H1 (cell line): Measurements from ENCODE around the gene RASGRP3. TPM values are rescaled to one million over a fixed set of nuclear protein-coding genes. Genes with fewer than 3 reads are reported as not detected.

Experiments used
- CTCF ChIA-PET: fragments of 300-600 bp; sonication (Branson Sonifier 250); formaldehyde crosslinking; loops from one replicate; lab custom pipeline; 2021; ENCODE audit not compliant: partially characterized antibody; lab: Charles Lee
- POLR2A ChIA-PET: fragments of 300-600 bp; sonication (Branson Sonifier 250); formaldehyde crosslinking; loops from one replicate; lab custom pipeline; 2021; ENCODE audit warnings: inconsistent platforms; ENCODE audit not compliant: partially characterized antibody; lab: Charles Lee
- DNase-seq, 2 experiments: peaks; one replicate each; pipeline versions ENCODE4 v3.0.0 to v3.0.0-alpha.2; 2010 to 2022; ENCODE audit warnings: low spot score in 2 of 2, low read depth in 1 of 2, mixed read lengths in 1 of 2
- FAIRE-seq: peaks from 2 replicates; lab custom pipeline; 2011; peaks lifted over from hg19 to GRCh38; lab: Jason Lieb, UNC
- H2AFZ ChIP-seq: 2 replicates; pipeline ENCODE4 v1.8.1; 2012; ENCODE audit warnings: low read length, inconsistent platforms
- H2AK5ac ChIP-seq: 2 replicates; pipeline ENCODE4 v1.6.1; 2013; ENCODE audit warnings: low read depth, low read length
- H2BK120ac ChIP-seq: replicated peaks from 2 replicates; pipeline ENCODE3; 2013; ENCODE audit warnings: low read depth, low read length, inconsistent platforms
- H2BK12ac ChIP-seq: 2 replicates; pipeline ENCODE4 v1.6.1; 2013; ENCODE audit warnings: low read depth, low read length
- H2BK15ac ChIP-seq: 2 replicates; pipeline ENCODE4 v1.6.1; 2013; ENCODE audit warnings: low read length
- H2BK20ac ChIP-seq: 2 replicates; pipeline ENCODE4 v1.6.1; 2013; ENCODE audit warnings: low read length
- H2BK5ac ChIP-seq: 2 replicates; pipeline ENCODE4 v1.6.1; 2013; ENCODE audit warnings: low read depth, low read length
- H3K14ac ChIP-seq: 2 replicates; pipeline ENCODE4 v1.6.1; 2013; ENCODE audit warnings: inconsistent platforms; ENCODE audit not compliant: insufficient read length
- H3K18ac ChIP-seq: 2 replicates; pipeline ENCODE4 v1.6.1; 2013; ENCODE audit warnings: low read length; ENCODE audit errors: extremely low read depth
- H3K23ac ChIP-seq: 2 replicates; pipeline ENCODE4 v1.6.1; 2013; ENCODE audit warnings: inconsistent platforms; ENCODE audit not compliant: insufficient read length
- H3K23me2 ChIP-seq: 2 replicates; pipeline ENCODE4 v1.6.1; 2013; ENCODE audit warnings: low read depth, low read length
- H3K27ac ChIP-seq: 2 replicates; pipeline ENCODE4 v1.6.1; 2011; ENCODE audit warnings: low read depth, low read length, inconsistent platforms
- H3K27me3 ChIP-seq, 4 experiments: replicated peaks in 1 of 4; 1 replicate in 1 of 4; 2 replicates in 3 of 4; pipeline versions ENCODE4 v1.6.1 to v1.8.1; 2011 to 2013; ENCODE audit warnings: low read length in 3 of 4, mild to moderate bottlenecking in 3 of 4, inconsistent platforms in 2 of 4, mixed read lengths in 2 of 4, moderate library complexity in 1 of 4; ENCODE audit not compliant: control insufficient read depth in 3 of 4, insufficient read depth in 3 of 4; ENCODE audit errors: extremely low read depth in 1 of 4
- H3K36me3 ChIP-seq, 4 experiments: 2 replicates each; pipeline versions ENCODE4 v1.6.1 to v1.8.1; 2011 to 2013; ENCODE audit warnings: mild to moderate bottlenecking in 4 of 4, low read length in 3 of 4, moderate library complexity in 2 of 4, control low read depth in 1 of 4, inconsistent platforms in 1 of 4; ENCODE audit not compliant: insufficient read depth in 4 of 4, control insufficient read depth in 2 of 4
- H3K4ac ChIP-seq: replicated peaks from 2 replicates; pipeline ENCODE3; 2013; ENCODE audit warnings: low read length, low read depth, mixed read lengths, inconsistent platforms; ENCODE audit not compliant: insufficient read length
- H3K4me1 ChIP-seq, 4 experiments: replicated peaks in 1 of 4; 1 replicate in 1 of 4; 2 replicates in 3 of 4; pipeline versions ENCODE4 v1.6.1 to v1.8.1; 2011 to 2013; ENCODE audit warnings: low read length in 3 of 4, inconsistent platforms in 2 of 4, mixed read lengths in 1 of 4; ENCODE audit not compliant: insufficient read depth in 4 of 4, control insufficient read depth in 3 of 4
- H3K4me2 ChIP-seq, 2 experiments: 2 replicates each; pipeline versions ENCODE4 v1.6.1 to v1.8.1; 2011 to 2013; ENCODE audit warnings: low read depth in 2 of 2, low read length in 2 of 2, control low read depth in 1 of 2, inconsistent platforms in 1 of 2, mild to moderate bottlenecking in 1 of 2; ENCODE audit not compliant: insufficient read depth in 1 of 2
- H3K4me3 ChIP-seq, 4 experiments: fragments of 200-600, 300-600 bp in 1 of 4; sonication (generic), shearing (Covaris generic), sonication (Bioruptor Twin) in 1 of 4; 2 replicates each; pipeline versions ENCODE4 v1.5.1 to v1.8.1; 2011 to 2016; ENCODE audit warnings: low read length in 4 of 4, low read depth in 3 of 4, control low read depth in 2 of 4, inconsistent platforms in 2 of 4, mild to moderate bottlenecking in 2 of 4, mixed read lengths in 1 of 4, moderate library complexity in 1 of 4; ENCODE audit not compliant: insufficient read depth in 2 of 4; ENCODE audit errors: extremely low read depth in 1 of 4
- H3K56ac ChIP-seq: replicated peaks from 2 replicates; pipeline ENCODE3; 2013; ENCODE audit warnings: low read depth, mild to moderate bottlenecking, mixed read lengths, low read length, inconsistent platforms; ENCODE audit not compliant: insufficient read length
- H3K79me1 ChIP-seq: 2 replicates; pipeline ENCODE4 v1.6.1; 2013; ENCODE audit warnings: low read depth, low read length, control low read depth
- H3K79me2 ChIP-seq, 2 experiments: 2 replicates each; pipeline versions ENCODE4 v1.6.1 to v1.8.1; 2012 to 2013; ENCODE audit warnings: low read length in 2 of 2, mild to moderate bottlenecking in 2 of 2, inconsistent platforms in 1 of 2; ENCODE audit not compliant: insufficient read depth in 2 of 2, control insufficient read depth in 1 of 2
- H3K9ac ChIP-seq, 4 experiments: replicated peaks in 1 of 4; 1 replicate in 1 of 4; 2 replicates in 3 of 4; pipeline versions ENCODE4 v1.6.1 to v1.8.1; 2011 to 2013; ENCODE audit warnings: low read depth in 3 of 4, low read length in 3 of 4, control low read depth in 2 of 4, mild to moderate bottlenecking in 2 of 4, moderate library complexity in 2 of 4, inconsistent platforms in 1 of 4; ENCODE audit errors: extremely low read depth in 1 of 4
- H3K9me3 ChIP-seq, 2 experiments: 2 replicates each; pipeline versions ENCODE4 v1.6.1 to v1.8.1; 2012 to 2013; ENCODE audit warnings: mild to moderate bottlenecking in 2 of 2, moderate library complexity in 2 of 2, control low read depth in 1 of 2, inconsistent platforms in 1 of 2, low read depth in 1 of 2, low read length in 1 of 2, mixed read lengths in 1 of 2; ENCODE audit not compliant: insufficient read depth in 2 of 2
- H4K20me1 ChIP-seq, 2 experiments: replicated peaks in 1 of 2; 2 replicates each; pipeline versions ENCODE3 to v1.8.1; 2011 to 2013; ENCODE audit warnings: inconsistent platforms in 2 of 2, low read length in 2 of 2, mild to moderate bottlenecking in 1 of 2; ENCODE audit not compliant: insufficient read depth in 2 of 2, control insufficient read depth in 1 of 2
- H4K5ac ChIP-seq: 2 replicates; pipeline ENCODE4 v1.6.1; 2013; ENCODE audit warnings: low read length, low read depth, mixed read lengths, inconsistent platforms; ENCODE audit not compliant: insufficient read length
- H4K8ac ChIP-seq: 2 replicates; pipeline ENCODE4 v1.8.0; 2013; ENCODE audit warnings: mild to moderate bottlenecking, moderate library complexity, low read length, inconsistent platforms; ENCODE audit not compliant: insufficient read depth; ENCODE audit errors: extremely low read depth
- H4K91ac ChIP-seq: replicated peaks from 2 replicates; pipeline ENCODE3; 2013; ENCODE audit warnings: low read length, mixed read lengths, inconsistent platforms; ENCODE audit not compliant: insufficient read length
- EP300 ChIP-seq, 2 experiments: IDR thresholded peaks; 1 replicate in 1 of 2; 2 replicates in 1 of 2; pipeline ENCODE4 v1.6.1; 2011 to 2012; ENCODE audit warnings: low read depth in 2 of 2, low read length in 2 of 2, mild to moderate bottlenecking in 2 of 2, borderline replicate concordance in 1 of 2, inconsistent platforms in 1 of 2, moderate library complexity in 1 of 2
- KDM4A ChIP-seq: IDR thresholded peaks from one replicate; pipeline ENCODE4 v1.7.1; 2012; ENCODE audit warnings: low read depth, mild to moderate bottlenecking, moderate library complexity, low read length, inconsistent platforms; ENCODE audit not compliant: severe bottlenecking
- RNF2 ChIP-seq: fragments of 200-900, 300-1000 bp; sonication (generic); IDR thresholded peaks from 2 replicates; pipeline ENCODE4 v1.7.1; 2016; ENCODE audit warnings: borderline replicate concordance, low read depth, mild to moderate bottlenecking, antibody characterized with exemption, low read length; ENCODE audit not compliant: poor library complexity, severe bottlenecking; ENCODE audit errors: missing control alignments
- TAF1 ChIP-seq: IDR thresholded peaks from 2 replicates; pipeline ENCODE4 v1.6.1; 2011; ENCODE audit warnings: mild to moderate bottlenecking, low read depth, low read length
- TEAD4 ChIP-seq: IDR thresholded peaks from 2 replicates; pipeline ENCODE4 v1.6.1; 2012; ENCODE audit warnings: low read depth, low read length, inconsistent platforms, mixed read lengths
- WGBS, 2 experiments: shearing (Covaris generic) in 1 of 2; methylation state at CpG; one replicate each; pipeline versions ENCODE4 v1.1.6 to v1.1.7; 2013 to 2015; ENCODE audit warnings: low lambda C conversion rate in 2 of 2, mixed read lengths in 2 of 2, inconsistent platforms in 1 of 2, low coverage in 1 of 2, missing lambda C conversion rate in 1 of 2; ENCODE audit not compliant: insufficient replicate concordance in 2 of 2, insufficient coverage in 1 of 2, insufficient read length in 1 of 2; ENCODE audit errors: extremely low coverage in 1 of 2, missing lambda C conversion rate in 1 of 2; 5-methylcytosine and 5-hydroxymethylcytosine counted together
- polyA plus RNA-seq, 7 experiments: library from polyadenylated mRNA; depleted of rRNA in 3 of 7; stranded (reverse) in 5 of 7; unstranded in 2 of 7; fragments of >200 nt in 5 of 7; fragments of 200-250 nt in 2 of 7; gene quantifications; 1 replicate in 5 of 7; 2 replicates in 1 of 7; 4 replicates in 1 of 7; pipeline versions ENCODE4 v1.2.1 to v1.2.3, GENCODE V29; 2011 to 2013; ENCODE audit warnings: missing spikeins in 2 of 7, mixed read lengths in 2 of 7
- total RNA-seq: library from RNA; stranded (reverse); fragmentation: NEBNext Ultra II Directional; extraction: Animal tissue kit (Norgen Biotek cat#: 25700); gene quantifications from 2 replicates; pipeline ENCODE4 v1.2.1, GENCODE V29; 2021

The RASGRP3 gene
- total and polyA plus RNA-seq, 2 of the 8 experiments (the other 6 are each of a cell fraction or from before 2014, with no cell fraction given): 0.06 TPM; not detected in 1

GRCh38 chr2:33606100-33606499, 129.7 kb downstream of the RASGRP3 start:
- Histone ChIP-seq H2BK20ac (peak overlapping the region; percentile 2; the same call in 1 of the 2 replicates), H2BK15ac (no peak overlapping the region), H3K23me2 (no peaks in the 10 kb centered on the region), H3K18ac (no peak overlapping the region; the same call in 1 of the 2 replicates), H3K27me3 (no peaks in the 10 kb centered on the region), H3K9me3 (peaks cover 7 to 11% of the 10 kb centered on the region in 2 experiments), H3K27ac (no peak overlapping the region), H4K5ac (no peak overlapping the region), H3K79me1 (no peaks in the 10 kb centered on the region), H3K36me3 (peaks cover 0 to 11% (median 5%) of the 10 kb centered on the region in 4 experiments; a peak in 4 of 8 replicates), H2AK5ac (no peak overlapping the region), H4K91ac (no peak overlapping the region), H3K56ac (no peak overlapping the region), H2AFZ (no peak overlapping the region), H4K8ac (no peak overlapping the region), H3K4ac (no peak overlapping the region), H3K4me2 (no peak overlapping the region), H3K9ac (no peak overlapping the region), H3K23ac (no peak overlapping the region), H3K79me2 (peaks cover 0 to 27% of the 10 kb centered on the region in 2 experiments; a peak in 2 of 4 replicates), H2BK12ac (no peak overlapping the region), H4K20me1 (no peaks in the 10 kb centered on the region), H3K14ac (no peak overlapping the region), H2BK5ac (0 out of 2 replicates have a peak overlapping the region, but pooled peaks have one; percentile 88), H2BK120ac (no peak overlapping the region), H3K4me3 (no peak overlapping the region), H3K4me1 (peaks cover 2 to 23% (median 19%) of the 10 kb centered on the region in 4 experiments)
- POLR2A ChIA-PET: interaction anchor here (0.6 kb wide), 1 partner anchor 12 kb away, joined by 3 read pairs; no protein-coding TSS in a partner anchor
- CTCF ChIA-PET: interaction anchor here (1.4 kb wide), 1 partner anchor 22 kb away, joined by 3 read pairs; no protein-coding TSS in a partner anchor
- WGBS, 2 experiments: 82% methylated on average over 4 of the region's 4 CpGs; no CpG with 5 or more reads in 1 of the 2 experiments
- TF ChIP-seq TEAD4 (no peak), TAF1 (no peak), EP300 (IDR thresholded peaks at IDR 0.05; ENCODE audit: borderline replicate concordance in 1 of 2, low read depth in 2 of 2, low read length in 2 of 2) (no peak), KDM4A (no peak), RNF2 (no peak)
- no peak for DNase-seq
- FAIRE-seq: no peak
